Endodermal cell (in vitro differentiated cells): Measurements from ENCODE around the gene SAV1. TPM values are rescaled to one million over a fixed set of nuclear protein-coding genes. Genes with fewer than 3 reads are reported as not detected.
A peak's percentile ranks its signal among the peaks of the same experiment; 100 is the strongest.

Experiments
- DNase-seq: peaks from one replicate; pipeline ENCODE4 v3.0.0-alpha.2; 2017
- H3K27ac ChIP-seq: 2 replicates; pipeline ENCODE4 v1.5.1; 2013; ENCODE audit warnings: mild to moderate bottlenecking, low read depth, low read length, moderate library complexity
- H3K27me3 ChIP-seq: 2 replicates; pipeline ENCODE4 v1.6.1; 2013; ENCODE audit warnings: mild to moderate bottlenecking, low read length, moderate library complexity; ENCODE audit not compliant: insufficient read depth, control insufficient read depth, poor library complexity, severe bottlenecking
- H3K36me3 ChIP-seq: 2 replicates; pipeline ENCODE4 v1.7.0; 2013; ENCODE audit warnings: mild to moderate bottlenecking, low read length, moderate library complexity; ENCODE audit not compliant: control insufficient read depth, insufficient read depth
- H3K4me1 ChIP-seq: one replicate; pipeline ENCODE4 v1.7.0; 2013; ENCODE audit warnings: low read length; ENCODE audit not compliant: control insufficient read depth, insufficient read depth
- H3K4me3 ChIP-seq: 2 replicates; pipeline ENCODE4 v1.5.1; 2013; ENCODE audit warnings: mild to moderate bottlenecking, low read length, moderate library complexity
- H3K9ac ChIP-seq: 2 replicates; pipeline ENCODE4 v1.6.1; 2013; ENCODE audit warnings: mild to moderate bottlenecking, low read length, moderate library complexity; ENCODE audit not compliant: poor library complexity, severe bottlenecking; ENCODE audit errors: extremely low read depth
- H3K9me3 ChIP-seq: 2 replicates; pipeline ENCODE4 v1.6.1; 2013; ENCODE audit warnings: mild to moderate bottlenecking, low read length, moderate library complexity; ENCODE audit not compliant: control insufficient read depth
- H3K27ac Mint-ChIP-seq: 2 replicates; pipeline ENCODE4 v1.8.0; 2020; ENCODE audit warnings: mixed read lengths
- H3K27me3 Mint-ChIP-seq: 2 replicates; pipeline ENCODE4 v1.8.0; 2021; ENCODE audit warnings: mild to moderate bottlenecking, mixed read lengths; ENCODE audit not compliant: insufficient read depth
- H3K36me3 Mint-ChIP-seq: 2 replicates; pipeline ENCODE4 v1.8.0; 2020; ENCODE audit warnings: low read depth, mixed read lengths
- H3K4me1 Mint-ChIP-seq: 2 replicates; pipeline ENCODE4 v1.8.0; 2020; ENCODE audit warnings: mixed read lengths
- H3K4me3 Mint-ChIP-seq: 2 replicates; pipeline ENCODE4 v1.8.0; 2020; ENCODE audit warnings: mild to moderate bottlenecking, moderate library complexity, mixed read lengths
- H3K9me3 Mint-ChIP-seq: 2 replicates; pipeline ENCODE4 v1.8.0; 2020; ENCODE audit warnings: mild to moderate bottlenecking, mixed read lengths
- CTCF ChIP-seq: fragments of 200-600 bp; sonication (generic); conservative IDR thresholded peaks from 2 replicates; pipeline ENCODE4 v1.5.0; 2021; ENCODE audit warnings: antibody characterized with exemption, mild to moderate bottlenecking
- WGBS, 2 experiments: methylation state at CpG; one replicate each; pipeline versions ENCODE4 v1.1.5 to v1.1.7; 2013; ENCODE audit warnings: missing lambda C conversion rate in 2 of 2, mixed read lengths in 1 of 2; ENCODE audit not compliant: insufficient coverage in 1 of 2, insufficient read length in 1 of 2; 5-methylcytosine and 5-hydroxymethylcytosine counted together
- total RNA-seq, 2 donors: library from RNA; stranded (reverse); fragmentation: NEBNext Ultra II Directional in 1 of 2; extraction: Animal tissue kit (Norgen Biotek cat#: 25700) in 1 of 2; gene quantifications; 2 replicates in 1 of 2; 3 replicates in 1 of 2; pipeline ENCODE4 v1.2.1, GENCODE V29; 2021

SAV1 gene
- total RNA-seq, 2 donors from 2014 or later = 42.1 to 44.0 TPM

GRCh38 chr14:50599700-50600444, 68.2 kb downstream of the SAV1 start:
- no peak overlapping the region for H3K27ac ChIP-seq
- no peak overlapping the region for H3K4me3 ChIP-seq

GRCh38 chr14:50598765-50599164, 69.3 kb downstream of the SAV1 start:
- no peak for TF ChIP-seq CTCF
- Mint-ChIP-seq H3K4me3 (no peak overlapping the region), H3K4me1 (peaks cover 13% of the 10 kb centered on the region), H3K27ac (no peak overlapping the region), H3K27me3 (no peaks in the 10 kb centered on the region), H3K9me3 (no peaks in the 10 kb centered on the region), H3K36me3 (no peaks in the 10 kb centered on the region)
- no peak overlapping the region for H3K27ac ChIP-seq
- H3K9me3 ChIP-seq = no peaks in the 10 kb centered on the region
- no peaks in the 10 kb centered on the region for H3K4me1 ChIP-seq
- H3K27me3 ChIP-seq = no peaks in the 10 kb centered on the region
- no peak overlapping the region for H3K9ac ChIP-seq
- H3K4me3 ChIP-seq = no peak overlapping the region
- no peak for DNase-seq
- H3K36me3 ChIP-seq = no peaks in the 10 kb centered on the region

More at GRCh38 chr14:50599700-50600444, 68.2 kb downstream of the SAV1 start:
- Histone ChIP-seq H3K4me1 (no peaks in the 10 kb centered on the region), H3K9ac (no peak overlapping the region), H3K36me3 (no peaks in the 10 kb centered on the region), H3K9me3 (no peaks in the 10 kb centered on the region), H3K27me3 (no peaks in the 10 kb centered on the region)
- Mint-ChIP-seq H3K36me3 (no peaks in the 10 kb centered on the region), H3K27me3 (no peaks in the 10 kb centered on the region), H3K4me3 (no peak overlapping the region), H3K27ac (no peak overlapping the region), H3K4me1 (peaks cover 7% of the 10 kb centered on the region), H3K9me3 (no peaks in the 10 kb centered on the region)
- no peak for DNase-seq
- 37% methylated on average over 4 of the region's 4 CpGs; no CpG with 5 or more reads in 1 of the 2 experiments for whole genome bisulfite sequencing, 2 experiments
- TF ChIP-seq CTCF = peak; percentile 77

- Histone ChIP-seq H3K4me3 (no peak overlapping the region), H3K27me3 (no peaks in the 10 kb centered on the region), H3K4me1 (no peaks in the 10 kb centered on the region), H3K9me3 (no peaks in the 10 kb centered on the region), H3K27ac (no peak overlapping the region), H3K9ac (no peak overlapping the region), H3K36me3 (no peaks in the 10 kb centered on the region)
- no peak for TF ChIP-seq CTCF
- 81 to 91% methylated on average over 7 to 8 of the region's 8 CpGs for WGBS, 2 experiments
- peak; percentile 35 for DNase-seq
- no peaks in the 10 kb centered on the region for H3K27me3 Mint-ChIP-seq
- no peaks in the 10 kb centered on the region for H3K36me3 Mint-ChIP-seq
- H3K9me3 Mint-ChIP-seq = no peaks in the 10 kb centered on the region
- H3K4me1 Mint-ChIP-seq = peaks cover 8% of the 10 kb centered on the region
- peak overlapping the region; percentile 21 for H3K27ac Mint-ChIP-seq
- H3K4me3 Mint-ChIP-seq = no peak overlapping the region
Observed at GRCh38 chr14:50594577-50595316, 73.4 kb downstream of the SAV1 start.
